ENCODE results near the gene PPP1R9A.

The PPP1R9A gene

DNA sequence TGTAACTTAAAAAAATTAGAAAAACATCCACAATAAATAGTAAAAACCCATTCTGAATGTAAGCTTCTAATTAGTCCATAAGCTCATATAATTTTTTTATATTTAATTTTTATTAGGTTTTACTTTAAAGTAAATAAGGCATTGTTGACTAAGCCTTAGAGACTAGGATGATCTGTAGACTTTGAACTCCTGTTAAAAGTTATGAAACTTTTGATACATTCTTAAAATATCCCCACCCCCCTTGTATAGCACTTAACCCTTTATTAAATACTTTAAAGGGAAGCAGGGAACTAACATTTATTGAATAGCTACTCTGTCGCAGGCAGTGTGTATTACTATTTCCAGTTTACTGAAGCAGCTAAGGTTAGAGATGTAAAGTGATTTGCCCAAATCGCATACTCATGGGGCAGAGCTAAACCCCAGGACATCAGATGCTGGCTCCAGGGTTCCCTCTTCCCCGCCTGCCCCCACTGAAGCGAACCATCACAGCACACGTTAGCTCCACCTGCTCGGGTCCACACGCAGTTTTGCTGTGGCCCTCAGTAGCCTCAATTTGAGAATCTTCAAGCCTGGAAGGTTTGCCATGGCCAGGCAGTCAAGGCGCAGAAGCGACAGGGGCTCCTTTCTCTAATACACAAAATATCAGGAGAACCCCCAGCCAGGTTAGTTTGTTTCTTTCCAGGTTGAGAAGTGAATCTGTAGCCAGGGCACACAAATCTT, 416.2 kb downstream of the PPP1R9A start:
- no peak overlapping the region for H3K4me2 ChIP-seq (ENCODE audit: low read depth, low read length, poor library complexity, severe bottlenecking)
- H3K79me2 ChIP-seq (ENCODE audit: insufficient read depth, low read length) = no peaks in the 10 kb centered on the region
- H3K36me3 ChIP-seq (ENCODE audit: low read length) = no peaks in the 10 kb centered on the region
- H3K9me2 ChIP-seq (replicated peaks; ENCODE audit: insufficient read depth, low read length) = no peaks in the 10 kb centered on the region
- no peaks in the 10 kb centered on the region for H3F3A ChIP-seq (ENCODE audit: insufficient read depth)
- no peak overlapping the region for H3K9ac ChIP-seq (ENCODE audit: low read length)
- H4K20me1 ChIP-seq (ENCODE audit: low read depth, low read length) = no peaks in the 10 kb centered on the region
- H3K27me3 ChIP-seq (ENCODE audit: low read length) = no peaks in the 10 kb centered on the region
- H3K4me3 ChIP-seq (ENCODE audit: insufficient read depth, low read length, poor library complexity, severe bottlenecking) = no peak overlapping the region
- H2AFZ ChIP-seq (ENCODE audit: low read depth, low read length, severe bottlenecking) = no peak overlapping the region
- no peaks in the 10 kb centered on the region for H3K9me3 ChIP-seq (ENCODE audit: insufficient read depth, low read length)
- TF ChIP-seq EZH2phosphoT487 (conservative IDR thresholded peaks at IDR 0.05; ENCODE audit: low read length) = no peak
- TF ChIP-seq, protein P1, sequence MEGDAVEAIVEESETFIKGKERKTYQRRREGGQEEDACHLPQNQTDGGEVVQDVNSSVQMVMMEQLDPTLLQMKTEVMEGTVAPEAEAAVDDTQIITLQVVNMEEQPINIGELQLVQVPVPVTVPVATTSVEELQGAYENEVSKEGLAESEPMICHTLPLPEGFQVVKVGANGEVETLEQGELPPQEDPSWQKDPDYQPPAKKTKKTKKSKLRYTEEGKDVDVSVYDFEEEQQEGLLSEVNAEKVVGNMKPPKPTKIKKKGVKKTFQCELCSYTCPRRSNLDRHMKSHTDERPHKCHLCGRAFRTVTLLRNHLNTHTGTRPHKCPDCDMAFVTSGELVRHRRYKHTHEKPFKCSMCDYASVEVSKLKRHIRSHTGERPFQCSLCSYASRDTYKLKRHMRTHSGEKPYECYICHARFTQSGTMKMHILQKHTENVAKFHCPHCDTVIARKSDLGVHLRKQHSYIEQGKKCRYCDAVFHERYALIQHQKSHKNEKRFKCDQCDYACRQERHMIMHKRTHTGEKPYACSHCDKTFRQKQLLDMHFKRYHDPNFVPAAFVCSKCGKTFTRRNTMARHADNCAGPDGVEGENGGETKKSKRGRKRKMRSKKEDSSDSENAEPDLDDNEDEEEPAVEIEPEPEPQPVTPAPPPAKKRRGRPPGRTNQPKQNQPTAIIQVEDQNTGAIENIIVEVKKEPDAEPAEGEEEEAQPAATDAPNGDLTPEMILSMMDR (IDR thresholded peaks at IDR 0.05; ENCODE audit: insufficient read depth, low read length, poor library complexity, severe bottlenecking) = no peak
- H3K27ac ChIP-seq (ENCODE audit: low read depth, low read length) = no peak overlapping the region

GRCh38 chr7:95324431-95324830, 417.0 kb downstream of the PPP1R9A start, which contains the start of gene PON1:
PON1 (minus strand) TSS chr7:95324532; CDS start chr7:95324475, 57 bp downstream.
- Histone ChIP-seq H3K36me3 (ENCODE audit: low read length) (no peaks in the 10 kb centered on the region), H3K9me3 (ENCODE audit: insufficient read depth, low read length) (no peaks in the 10 kb centered on the region), H3F3A (ENCODE audit: insufficient read depth) (no peaks in the 10 kb centered on the region), H3K4me2 (ENCODE audit: low read depth, low read length, poor library complexity, severe bottlenecking) (no peak within 1 kb of the TSS), H3K4me3 (ENCODE audit: insufficient read depth, low read length, poor library complexity, severe bottlenecking) (no peak within 1 kb of the TSS), H2AFZ (ENCODE audit: low read depth, low read length, severe bottlenecking) (no peak within 1 kb of the TSS), H3K9ac (ENCODE audit: low read length) (no peak within 1 kb of the TSS), H3K27ac (ENCODE audit: low read depth, low read length) (no peak within 1 kb of the TSS), H3K27me3 (ENCODE audit: low read length) (no peaks in the 10 kb centered on the region), H3K79me2 (ENCODE audit: insufficient read depth, low read length) (no peaks in the 10 kb centered on the region), H3K9me2 (replicated peaks; ENCODE audit: insufficient read depth, low read length) (no peaks in the 10 kb centered on the region), H4K20me1 (ENCODE audit: low read depth, low read length) (no peaks in the 10 kb centered on the region)
- TF ChIP-seq EZH2phosphoT487 (conservative IDR thresholded peaks at IDR 0.05; ENCODE audit: low read length) = no peak
- TF ChIP-seq, protein P1 (IDR thresholded peaks at IDR 0.05; ENCODE audit: insufficient read depth, low read length, poor library complexity, severe bottlenecking) = no peak

DNA sequence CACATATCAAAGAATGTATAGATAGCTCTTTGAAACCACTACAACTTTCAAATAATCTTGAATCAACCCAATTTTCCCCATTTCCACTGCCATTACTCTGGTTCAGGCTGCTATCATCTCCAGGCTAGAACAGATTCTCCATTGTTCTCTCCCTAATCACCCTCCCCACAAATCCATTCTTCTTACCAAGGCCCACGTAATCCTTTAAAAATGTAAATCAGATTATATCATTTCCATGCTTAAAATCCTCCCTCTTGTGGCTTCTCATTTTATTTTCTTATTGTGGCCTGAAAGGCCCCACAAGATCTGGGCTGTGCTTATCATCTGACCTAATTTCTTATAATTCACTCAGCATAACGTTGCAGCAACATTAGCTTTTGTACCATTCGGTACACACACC, 420.0 kb downstream of the PPP1R9A start:
- Histone ChIP-seq H3F3A (ENCODE audit: insufficient read depth) (no peaks in the 10 kb centered on the region), H3K9me3 (ENCODE audit: insufficient read depth, low read length) (no peaks in the 10 kb centered on the region), H3K4me3 (ENCODE audit: insufficient read depth, low read length, poor library complexity, severe bottlenecking) (no peak overlapping the region), H2AFZ (ENCODE audit: low read depth, low read length, severe bottlenecking) (no peak overlapping the region), H3K36me3 (ENCODE audit: low read length) (no peaks in the 10 kb centered on the region), H3K27me3 (ENCODE audit: low read length) (no peaks in the 10 kb centered on the region), H3K4me2 (ENCODE audit: low read depth, low read length, poor library complexity, severe bottlenecking) (no peak overlapping the region), H3K9ac (ENCODE audit: low read length) (no peak overlapping the region), H4K20me1 (ENCODE audit: low read depth, low read length) (no peaks in the 10 kb centered on the region), H3K9me2 (replicated peaks; ENCODE audit: insufficient read depth, low read length) (no peaks in the 10 kb centered on the region), H3K27ac (ENCODE audit: low read depth, low read length) (no peak overlapping the region), H3K79me2 (ENCODE audit: insufficient read depth, low read length) (no peaks in the 10 kb centered on the region)
- TF ChIP-seq EZH2phosphoT487 (conservative IDR thresholded peaks at IDR 0.05; ENCODE audit: low read length) = no peak
- TF ChIP-seq, protein P1 (IDR thresholded peaks at IDR 0.05; ENCODE audit: insufficient read depth, low read length, poor library complexity, severe bottlenecking) = no peak

Measured in SU-DHL-6 (cell line).